GM21390 (cell line): ENCODE measurements around the gene NDUFS3.
"Not testable (repeated sequence)": the region's sequence is repeated elsewhere in the genome, so short reads cannot be mapped to it uniquely, and the experiment has no call there.

Source experiments
- ATAC-seq: cut with Tn5 transposase; IDR thresholded peaks from one replicate; pipeline ENCODE4 v1.9.1; 2021; ENCODE audit not compliant: unreplicated experiment

Gene NDUFS3

DNA sequence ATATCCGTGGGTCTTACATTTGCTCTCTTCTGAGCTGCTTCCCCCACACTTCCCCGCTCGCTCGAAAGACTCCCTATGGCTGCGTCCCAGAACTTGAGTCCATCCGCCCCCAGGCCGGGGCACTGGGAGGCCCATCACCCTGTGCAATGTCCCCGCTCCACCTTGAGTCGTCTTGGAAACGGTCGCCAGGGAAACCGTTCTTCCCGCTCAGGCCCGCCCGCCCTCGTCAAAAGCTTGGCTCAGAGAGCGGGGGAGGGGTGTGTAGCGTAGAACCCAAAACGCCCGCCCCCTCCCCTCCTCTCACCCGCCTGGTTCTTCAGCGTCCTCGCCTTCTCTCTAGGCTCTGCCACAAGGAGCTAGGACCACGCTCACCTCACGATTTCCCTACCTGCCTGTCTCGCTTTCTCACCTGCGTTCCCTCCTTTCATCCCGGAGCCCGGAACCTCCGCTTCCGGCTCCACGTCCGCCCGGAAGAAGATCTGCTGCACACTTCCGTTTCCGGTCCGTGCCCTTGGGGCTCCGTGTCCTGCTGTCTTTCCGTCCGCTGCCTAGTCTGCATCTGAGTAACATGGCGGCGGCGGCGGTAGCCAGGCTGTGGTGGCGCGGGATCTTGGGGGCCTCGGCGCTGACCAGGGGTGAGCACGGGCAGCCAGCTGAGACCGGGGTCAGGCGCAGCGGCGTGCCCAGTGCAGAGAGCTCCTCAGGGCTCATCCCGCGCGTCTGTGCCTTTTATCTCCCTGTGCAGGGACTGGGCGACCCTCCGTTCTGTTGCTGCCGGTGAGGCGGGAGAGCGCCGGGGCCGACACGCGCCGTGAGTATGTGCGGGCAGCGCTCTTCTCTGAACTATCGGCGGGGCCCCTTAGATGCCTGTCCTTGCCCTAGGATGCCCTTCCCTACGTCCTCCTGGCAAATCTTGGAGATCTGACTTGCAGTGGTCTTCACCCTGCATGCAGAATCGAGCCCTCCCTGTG lies at the start of gene NDUFS3, which contains the start of gene KBTBD4:
TSS of gene NDUFS3 (plus strand) at position 551 of the 971 bp plus-strand sequence. CDS start at position 569, 18 bp downstream.
TSS of gene KBTBD4 (minus strand) at position 447 of the 971 bp plus-strand sequence. CDS start at position 428, 19 bp downstream.
- peak; percentile 94 for ATAC-seq

DNA sequence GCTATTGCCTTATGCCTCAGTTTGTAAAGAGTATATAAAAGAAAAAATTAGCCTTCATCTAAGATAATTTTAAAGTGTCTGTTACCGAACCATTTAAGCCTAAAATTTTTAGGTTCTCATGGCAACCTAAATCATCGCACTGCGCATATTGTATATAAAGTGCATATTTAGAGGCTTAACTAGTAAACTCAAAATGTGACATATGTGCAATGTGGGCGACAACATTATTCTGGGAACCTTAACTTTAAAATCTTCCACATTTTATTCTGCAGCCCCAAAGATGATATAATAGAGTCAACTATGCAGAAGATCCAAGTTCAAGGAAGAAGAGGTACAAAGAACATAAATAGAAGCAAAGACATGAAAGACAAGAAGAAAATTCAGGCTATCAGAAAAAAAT lies 48.9 kb upstream of the NDUFS3 start:
- no peak for ATAC-seq

DNA sequence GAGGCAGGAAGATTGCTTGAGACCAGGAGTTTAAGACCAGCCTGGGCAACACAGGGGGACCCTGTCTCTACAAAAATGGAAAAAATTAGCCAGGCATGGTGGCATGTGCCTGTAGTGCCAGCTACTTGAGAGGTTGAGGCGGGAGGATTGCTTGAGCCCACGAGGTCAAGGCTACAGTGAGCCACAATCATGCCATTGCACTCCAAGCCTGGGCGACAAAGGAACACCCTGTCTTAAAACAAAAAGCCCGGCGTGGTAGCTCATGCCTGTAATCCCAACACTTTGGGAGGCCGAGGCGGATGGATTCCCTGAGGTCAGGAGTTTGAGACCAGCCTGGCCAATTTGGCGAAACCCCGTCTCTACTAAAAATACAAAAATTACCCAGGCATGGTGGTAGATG lies 48.2 kb upstream of the NDUFS3 start:
- ATAC-seq = not testable (repeated sequence)

DNA sequence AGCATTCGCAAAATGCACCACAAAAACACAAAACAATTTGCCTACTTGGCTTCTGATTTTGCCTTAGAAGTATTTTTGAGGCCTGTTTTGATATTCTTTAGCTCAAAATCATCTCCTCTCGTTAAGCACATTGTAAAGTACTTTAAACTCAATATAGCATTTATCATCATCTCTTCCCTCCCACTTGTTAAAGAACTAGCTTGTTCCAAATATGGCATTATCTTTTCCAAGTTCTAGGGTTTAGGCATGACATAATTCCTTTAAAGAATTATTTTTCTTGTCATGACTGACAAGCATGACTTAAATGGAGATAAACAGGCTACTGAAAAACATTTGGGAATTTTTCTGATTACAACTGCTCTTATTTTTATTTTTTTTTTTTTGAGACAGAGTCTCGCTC lies 47.2 kb upstream of the NDUFS3 start:
- no peak for ATAC-seq

DNA sequence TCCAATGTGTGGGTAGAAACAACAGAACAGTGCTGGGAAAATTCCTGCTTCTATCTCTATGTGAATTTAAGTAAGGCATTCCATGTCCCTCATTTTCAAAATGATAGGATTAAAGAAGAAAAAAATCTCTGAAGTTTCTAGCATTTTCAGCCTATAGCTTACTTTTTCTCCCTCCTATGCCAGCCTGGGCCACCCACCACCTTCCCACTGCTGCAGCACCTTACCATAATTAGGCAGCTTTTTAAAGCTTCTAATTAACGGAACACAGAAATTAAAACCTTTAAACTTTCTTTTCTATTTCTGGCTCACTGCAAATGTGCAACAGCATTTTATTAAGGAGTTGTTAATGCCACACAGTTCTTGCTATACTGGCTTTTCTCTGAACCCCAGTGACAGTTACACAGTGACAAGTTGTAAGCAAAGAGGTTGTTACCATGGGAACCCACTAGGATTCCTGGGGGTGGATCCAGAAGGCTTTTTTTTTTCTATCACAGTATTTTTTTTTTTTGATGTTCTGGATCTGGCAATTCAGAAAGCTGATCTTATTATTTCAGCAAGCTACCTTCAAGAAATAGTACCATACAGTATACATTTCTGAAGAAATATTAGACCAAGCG lies 46.2 kb upstream of the NDUFS3 start:
- no peak for ATAC-seq

DNA sequence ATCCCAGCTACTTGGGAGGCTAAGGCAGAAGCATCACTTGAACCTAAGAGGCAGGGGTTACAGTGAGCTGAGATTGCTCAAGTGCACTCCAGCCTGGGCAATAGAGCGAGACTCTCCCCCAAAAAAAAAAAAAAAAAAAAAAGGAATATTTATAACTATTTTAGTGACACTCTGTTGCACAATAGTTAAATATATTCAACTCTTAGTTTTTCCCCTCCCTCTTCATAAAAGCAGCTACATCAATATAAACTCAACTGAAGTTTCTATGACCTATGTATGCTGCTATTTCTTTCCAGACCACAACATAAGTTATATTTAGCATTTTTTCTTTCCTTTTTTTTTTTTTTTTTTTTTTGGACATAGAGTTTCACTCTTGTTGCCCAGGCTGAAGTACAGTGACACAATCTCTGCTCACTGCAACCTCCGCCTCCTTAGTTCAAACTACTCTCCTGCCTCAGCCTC lies 45.2 kb upstream of the NDUFS3 start:
- no peak for ATAC-seq

DNA sequence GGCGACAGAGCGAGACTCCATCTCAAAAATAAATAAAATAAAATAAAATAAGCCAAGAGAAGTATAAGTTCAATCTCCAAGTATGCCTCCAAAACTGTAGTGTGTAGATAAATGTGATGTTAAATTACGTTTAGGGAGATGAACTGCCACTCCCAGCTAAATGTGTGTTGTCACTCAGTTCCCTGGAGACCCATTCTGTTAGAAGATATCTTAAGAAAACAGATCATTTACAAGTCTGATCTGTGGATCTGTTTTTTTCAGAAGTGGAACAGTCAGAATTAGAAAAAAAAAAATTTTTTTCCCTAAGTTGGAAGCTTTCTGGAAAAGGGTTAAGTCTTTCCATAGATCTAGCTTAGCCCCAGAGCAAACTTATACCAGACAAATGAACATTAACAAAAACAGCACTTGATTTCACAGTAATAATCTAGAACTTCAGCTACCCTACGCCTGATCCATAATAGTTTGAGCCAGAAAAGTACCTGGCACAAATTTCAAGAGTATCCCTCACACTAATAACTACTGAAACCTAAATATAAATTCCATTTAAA lies 44.1 kb upstream of the NDUFS3 start:
- ATAC-seq = no peak

DNA sequence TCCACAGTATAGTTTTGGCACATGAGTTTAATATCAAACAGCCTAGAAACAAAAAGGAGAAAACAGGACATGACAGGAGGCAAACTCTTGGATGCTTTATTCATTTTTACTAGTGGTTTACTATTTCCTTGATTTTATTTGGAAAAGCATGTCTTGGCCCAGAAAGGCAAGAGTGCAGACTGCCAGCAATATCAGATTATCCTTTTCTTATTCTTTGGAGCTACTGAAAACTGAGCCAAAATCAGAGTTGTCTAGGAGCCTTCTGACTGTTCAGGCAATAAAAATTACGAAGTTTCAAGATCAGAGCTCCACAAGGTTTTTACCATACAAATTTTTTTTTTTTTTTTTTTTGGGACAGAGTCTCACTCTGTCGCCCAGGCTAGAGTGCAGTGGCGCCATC lies 42.0 kb upstream of the NDUFS3 start:
- ATAC-seq = no peak

DNA sequence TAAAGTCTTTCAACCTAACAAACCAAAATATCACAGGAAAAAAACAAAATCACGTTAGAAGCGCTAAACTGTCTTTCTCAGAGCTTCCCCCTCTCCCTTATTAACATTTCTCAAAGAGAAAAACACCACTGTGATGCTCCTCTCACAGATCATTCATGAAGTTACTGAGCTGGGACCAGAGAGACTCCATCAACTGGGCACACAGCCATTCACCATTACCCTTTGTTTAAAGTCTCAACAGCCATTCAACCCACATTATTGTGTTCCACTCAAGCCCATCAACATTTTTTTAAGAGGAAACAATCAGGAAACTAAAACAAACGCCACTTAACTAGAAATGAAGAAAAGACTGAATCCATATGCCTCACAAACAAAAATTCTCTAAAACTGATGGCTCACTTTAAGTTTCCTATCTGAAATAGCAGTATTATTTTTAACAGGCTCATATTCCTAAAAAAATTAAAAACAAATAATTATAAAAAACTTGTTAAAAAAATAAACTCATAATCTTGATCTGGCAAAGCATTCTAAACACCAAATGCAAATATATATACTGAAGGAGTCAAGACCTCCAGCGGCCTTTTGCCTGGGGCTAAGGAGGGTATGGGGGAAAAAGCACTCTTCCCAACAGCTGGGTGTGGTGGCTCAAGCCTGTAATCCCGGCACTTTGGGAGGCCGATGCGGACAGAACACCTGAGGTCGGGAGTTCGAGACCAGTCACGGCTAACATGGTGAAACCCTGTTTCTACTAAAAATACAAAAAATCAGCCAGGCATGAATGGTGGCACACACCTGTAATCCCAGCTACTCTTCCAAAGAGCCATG lies 39.9 kb upstream of the NDUFS3 start:
- ATAC-seq = no peak

DNA sequence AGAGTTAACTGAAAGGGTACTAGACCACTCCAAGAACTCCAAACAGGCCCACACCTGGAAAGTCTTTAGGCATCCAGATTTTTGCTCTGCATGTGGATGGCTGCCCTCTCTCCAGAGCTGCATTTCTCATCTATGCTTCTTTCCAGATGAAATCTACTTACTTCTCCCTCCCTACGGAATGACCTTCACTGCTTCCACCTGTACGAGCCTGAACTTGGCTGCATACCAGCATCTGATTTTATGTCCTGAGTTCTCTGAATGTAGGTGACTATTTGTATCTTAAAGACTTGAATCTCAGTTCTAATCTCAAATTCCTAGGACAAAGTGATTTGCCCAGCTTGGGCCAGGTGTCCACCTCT lies 39.2 kb upstream of the NDUFS3 start:
- ATAC-seq = no peak

DNA sequence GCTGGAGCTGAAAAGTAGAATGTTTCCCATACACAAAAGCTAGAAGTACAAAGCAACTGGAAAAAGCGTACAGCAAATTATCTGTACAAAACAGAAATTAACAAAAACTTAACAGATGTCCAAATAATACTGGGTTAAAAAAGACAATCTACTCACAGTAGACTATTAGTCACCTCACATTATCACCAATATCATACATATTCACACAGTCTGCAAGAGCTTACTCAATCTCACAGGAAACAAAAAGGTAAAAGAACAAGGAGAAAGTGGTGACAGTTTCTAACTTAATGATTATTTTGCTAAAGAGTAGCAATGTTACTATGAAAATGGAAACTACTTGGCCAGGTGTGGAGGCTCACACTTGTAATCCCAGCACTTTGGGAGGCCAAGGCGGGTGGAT lies 37.8 kb upstream of the NDUFS3 start:
- no peak for ATAC-seq

DNA sequence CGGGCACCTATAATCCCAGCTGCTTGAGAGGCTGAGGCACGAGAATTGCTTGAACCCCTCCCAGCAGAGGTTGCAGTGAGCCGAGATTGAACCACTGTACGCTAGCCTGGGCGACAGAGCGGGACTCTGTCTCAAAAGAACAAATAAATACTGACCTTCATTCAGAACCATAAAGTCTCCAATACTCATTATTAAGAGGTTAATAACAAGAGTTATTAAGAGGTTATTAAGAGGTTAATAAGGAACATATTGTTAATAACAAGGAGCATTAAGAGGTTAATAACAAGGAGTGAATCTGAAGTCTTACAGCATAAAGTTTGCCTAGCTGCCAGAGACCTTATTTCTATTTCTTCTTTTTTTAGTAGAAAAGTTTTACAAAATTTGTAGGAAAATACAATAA lies 33.6 kb upstream of the NDUFS3 start:
- ATAC-seq = no peak

DNA sequence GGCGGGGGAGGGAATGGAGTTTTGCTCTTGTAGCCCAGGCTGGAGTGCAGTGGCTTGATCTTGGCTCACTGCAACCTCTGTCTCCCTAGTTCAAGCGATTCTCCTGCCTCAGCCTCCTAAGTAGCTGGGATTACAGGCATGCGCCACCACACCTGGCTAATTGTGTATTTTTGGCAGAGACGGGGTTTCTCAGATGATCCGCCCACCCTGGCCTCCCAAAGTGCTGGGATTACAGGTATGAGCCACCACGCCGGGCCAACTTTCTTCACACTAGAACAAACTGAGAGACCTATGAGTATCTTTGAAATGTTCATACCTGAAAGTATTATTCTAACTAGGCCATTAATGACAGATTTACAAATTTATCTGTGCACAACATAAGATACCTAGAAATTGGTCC lies 32.6 kb upstream of the NDUFS3 start:
- not testable (repeated sequence) for ATAC-seq

DNA sequence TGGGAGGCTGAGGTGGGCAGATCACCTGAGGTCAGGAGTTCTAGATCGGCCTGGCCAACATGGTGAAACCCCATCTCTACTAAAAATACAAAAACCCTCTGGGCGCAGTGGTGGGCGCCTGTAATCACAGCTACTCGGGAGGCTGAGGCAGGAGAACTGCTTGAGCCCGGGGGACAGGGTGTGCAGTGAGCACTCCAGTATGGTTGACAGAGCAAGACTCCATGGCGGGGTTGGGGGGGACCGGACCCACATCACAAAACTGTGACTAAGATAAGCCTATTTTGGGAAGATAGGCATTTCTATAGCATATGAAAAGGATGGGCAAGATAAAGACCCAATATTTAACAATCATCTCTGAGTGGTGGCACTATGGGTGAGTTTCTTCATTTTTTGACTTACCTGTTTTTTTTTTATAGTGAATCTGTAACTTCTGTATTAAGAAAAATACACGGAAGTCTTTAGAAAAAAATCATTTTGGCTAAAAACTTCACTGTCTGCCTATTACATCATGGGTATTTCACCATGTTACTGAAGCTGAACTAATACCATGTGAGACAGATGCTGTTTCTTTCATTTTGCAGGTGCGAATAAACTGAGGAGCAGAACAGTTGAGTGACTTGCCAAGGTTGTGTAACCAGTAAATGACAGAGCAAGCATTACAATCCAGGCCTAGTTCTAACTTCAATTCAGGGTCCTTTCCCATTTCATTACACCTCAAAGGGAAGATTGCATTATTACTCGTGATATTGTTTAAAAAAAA lies 28.4 kb upstream of the NDUFS3 start:
- ATAC-seq = no peak

DNA sequence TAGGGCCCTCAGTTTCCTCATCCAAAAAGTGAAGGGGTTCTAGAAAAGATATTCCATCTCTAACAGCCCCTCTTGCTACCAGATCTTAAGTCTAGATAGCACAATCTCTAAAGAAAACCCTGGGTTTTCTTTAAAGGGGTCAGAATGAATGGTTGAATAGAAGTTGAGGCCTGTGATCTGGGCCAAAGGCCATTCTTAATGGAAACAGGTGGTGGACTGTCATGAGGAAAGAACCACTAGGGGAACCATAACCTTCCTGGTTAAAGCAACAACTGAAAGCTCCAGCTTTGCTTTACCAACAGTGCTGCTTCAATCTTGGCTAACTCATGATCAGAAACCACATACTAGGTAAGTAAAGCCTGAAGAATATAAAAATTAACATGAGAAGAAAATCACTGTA lies 27.8 kb upstream of the NDUFS3 start:
- no peak for ATAC-seq

DNA sequence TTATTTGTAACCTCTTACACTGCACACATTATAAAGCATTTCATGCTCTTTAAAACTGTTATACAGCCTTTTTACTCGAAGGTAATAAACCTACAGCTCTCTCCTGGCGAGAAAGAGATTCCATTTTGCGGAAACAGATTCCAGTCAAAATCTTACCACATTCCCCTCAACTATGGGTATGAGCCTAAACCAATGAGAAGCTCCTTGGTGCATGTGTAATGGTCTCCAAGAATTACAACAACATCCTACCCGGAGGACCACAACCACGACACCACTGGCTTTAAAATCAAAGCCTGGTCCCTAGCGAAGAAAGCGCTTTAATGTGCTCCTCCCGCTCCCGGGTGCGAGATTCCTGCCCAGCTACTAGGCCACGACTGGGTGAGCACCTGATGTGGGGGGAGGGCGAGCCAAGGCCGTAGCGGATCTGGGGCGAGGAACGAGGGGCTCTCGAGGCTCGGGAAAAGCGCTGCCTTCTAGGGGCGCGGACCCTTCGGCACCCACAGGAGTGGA lies 26.8 kb upstream of the NDUFS3 start:
- no peak for ATAC-seq

DNA sequence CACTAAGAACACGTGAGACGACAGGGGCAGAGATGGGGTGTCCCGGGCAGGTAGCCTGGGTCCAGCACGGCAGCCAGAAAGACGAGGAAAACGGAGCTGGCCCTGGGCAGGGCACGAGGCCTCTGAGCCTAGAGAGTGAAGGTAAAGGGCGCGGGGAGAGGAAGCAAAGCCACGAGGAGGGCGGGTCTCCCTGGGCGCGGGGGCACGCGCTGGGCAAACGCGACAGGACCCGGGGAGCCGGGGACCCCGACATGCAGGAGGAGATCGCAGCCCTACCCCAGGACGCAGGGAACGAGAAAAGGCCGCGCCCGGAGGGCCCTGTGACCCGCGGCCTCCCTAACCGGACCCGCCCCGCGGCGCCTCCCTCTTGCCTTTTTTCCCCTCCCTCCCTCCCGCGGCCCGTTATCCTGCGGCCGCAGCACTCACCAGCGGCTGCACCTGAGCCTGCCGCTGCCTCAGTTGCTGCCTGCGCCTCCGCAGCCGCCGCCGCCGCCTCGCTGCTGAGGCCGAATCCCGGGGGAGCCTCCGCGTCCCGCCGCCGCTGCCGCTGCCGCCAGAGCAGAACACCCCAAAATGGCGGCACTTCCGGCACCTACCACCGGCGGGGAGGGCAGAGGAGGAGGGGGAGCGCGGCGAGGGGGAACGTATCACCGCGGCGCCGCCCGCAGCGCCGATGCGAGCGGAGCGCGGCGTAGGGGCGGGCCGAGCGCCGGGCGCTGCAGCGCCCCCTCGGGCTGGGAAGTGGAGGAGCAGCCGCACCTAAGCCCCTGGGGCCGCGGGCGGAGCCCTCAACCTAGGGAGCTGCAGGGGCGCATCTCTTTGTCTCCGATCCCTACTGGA lies 26.1 kb upstream of the NDUFS3 start, which contains the start of gene CELF1:
TSS of gene CELF1 (minus strand) at position 567 of the 840 bp plus-strand sequence. CDS start 53,609 bp downstream, outside the sequence.
- peak; percentile 93 for ATAC-seq

DNA sequence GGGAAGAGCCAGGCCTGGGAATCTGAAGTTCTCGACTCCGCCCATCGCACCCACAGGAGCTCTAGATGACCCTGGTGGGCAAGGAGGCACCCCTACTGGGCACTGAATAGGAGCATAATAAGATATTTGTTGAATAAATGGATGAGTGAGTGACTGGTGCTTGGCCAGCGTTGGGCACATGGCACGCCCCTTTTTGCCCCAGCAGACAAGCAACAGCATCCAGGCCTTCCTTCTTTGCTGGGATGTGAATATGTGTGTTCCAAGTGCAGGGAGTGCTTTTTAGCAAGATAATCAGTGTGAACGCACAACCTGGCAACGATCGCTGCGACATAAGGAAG lies 25.5 kb upstream of the NDUFS3 start:
- peak; percentile 15 for ATAC-seq

DNA sequence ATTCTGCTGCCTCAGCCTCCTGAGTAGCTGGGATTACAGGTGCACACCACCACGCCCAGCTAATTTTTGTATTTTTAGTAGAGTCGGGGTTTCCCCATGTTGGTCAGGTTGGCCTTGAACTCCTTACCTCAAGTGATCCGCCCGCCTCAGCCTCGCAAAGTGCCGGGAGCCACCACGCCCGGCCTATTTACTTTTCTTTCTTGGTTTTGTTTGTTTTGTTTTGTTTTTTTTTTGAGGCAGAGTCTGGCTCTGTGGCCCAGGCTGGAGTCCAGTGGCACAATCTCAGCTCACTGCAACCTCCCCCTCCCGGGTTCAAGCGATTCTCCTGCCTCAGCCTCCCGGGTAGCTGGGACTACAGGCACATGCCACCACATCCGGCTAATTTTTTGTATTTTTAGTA lies 21.9 kb upstream of the NDUFS3 start:
- ATAC-seq = not testable (repeated sequence)
